NCI-H2171 treated with DMSO at 0.1 percent for 48 hours (cell line): ENCODE measurements around the gene IGFLR1.
"Not testable (repeated sequence)": the region's sequence is repeated elsewhere in the genome, so short reads cannot be mapped to it uniquely, and the experiment has no call there.

Source experiments
- DNase-seq: peaks from one replicate; lab custom pipeline; 2025; lab: John Stamatoyannopoulos, UW

IGFLR1 gene

GRCh38 chr19:35739275-35740107, 2.8 kb downstream of the IGFLR1 start:
- no peak for DNase-seq

DNA sequence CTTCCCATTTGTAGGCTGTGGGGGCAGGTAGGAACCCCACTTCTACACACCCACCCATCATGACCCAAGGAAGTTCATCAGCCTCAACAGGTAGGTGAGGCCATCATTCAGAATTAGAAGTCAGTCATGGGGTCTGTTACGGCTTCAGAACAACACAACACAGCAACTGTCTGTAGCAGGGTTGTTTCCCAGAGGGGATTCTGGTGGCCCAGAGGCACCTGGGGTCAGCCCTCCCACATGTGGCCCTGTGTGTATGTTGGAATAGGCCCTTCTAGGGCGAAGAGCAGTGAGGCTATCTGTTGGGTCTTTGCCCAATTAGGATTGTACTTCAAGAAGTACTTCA, 3.4 kb downstream of the IGFLR1 start:
- no peak for DNase-seq

GRCh38 chr19:35738021-35738886, 4.0 kb downstream of the IGFLR1 start:
- DNase-seq = no peak

- no peak for DNase-seq
These were observed 5.1 kb downstream of the IGFLR1 start for GRCh38 chr19:35736913-35737886.

- no peak for DNase-seq
These were observed 7.4 kb downstream of the IGFLR1 start for GRCh38 chr19:35734889-35735288.

GRCh38 chr19:35734273-35734672, 8.0 kb downstream of the IGFLR1 start:
- no peak for DNase-seq

- DNase-seq = no peak
These were observed 8.8 kb downstream of the IGFLR1 start for GRCh38 chr19:35733180-35734125.

DNA sequence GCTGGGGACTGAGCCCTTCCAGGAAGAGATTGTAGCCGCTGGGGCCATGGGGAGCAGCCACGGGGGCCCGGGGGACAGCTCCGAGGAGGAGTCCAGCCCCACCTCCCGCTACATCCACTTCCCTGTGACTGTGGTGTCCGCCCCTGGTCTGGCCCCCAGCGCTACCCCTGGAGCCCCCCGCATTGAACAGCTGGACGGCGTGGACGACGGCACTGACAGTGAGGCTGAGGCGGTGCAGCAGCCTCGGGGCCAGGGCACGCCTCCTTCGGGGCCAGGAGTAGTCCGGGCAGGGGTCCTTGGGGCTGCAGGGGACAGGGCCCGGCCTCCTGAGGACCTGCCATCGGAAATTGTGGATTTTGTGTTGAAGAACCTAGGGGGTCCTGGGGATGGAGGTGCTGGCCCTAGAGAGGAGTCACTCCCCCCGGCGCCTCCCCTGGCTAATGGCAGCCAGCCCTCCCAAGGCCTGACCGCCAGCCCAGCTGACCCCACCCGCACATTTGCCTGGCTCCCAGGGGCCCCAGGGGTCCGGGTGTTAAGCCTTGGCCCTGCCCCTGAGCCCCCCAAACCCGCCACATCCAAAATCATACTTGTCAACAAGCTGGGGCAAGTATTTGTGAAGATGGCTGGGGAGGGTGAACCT, 9.6 kb downstream of the IGFLR1 start:
- DNase-seq = no peak

- DNase-seq = no peak
These were observed 10.4 kb downstream of the IGFLR1 start for GRCh38 chr19:35731779-35732405.

DNA sequence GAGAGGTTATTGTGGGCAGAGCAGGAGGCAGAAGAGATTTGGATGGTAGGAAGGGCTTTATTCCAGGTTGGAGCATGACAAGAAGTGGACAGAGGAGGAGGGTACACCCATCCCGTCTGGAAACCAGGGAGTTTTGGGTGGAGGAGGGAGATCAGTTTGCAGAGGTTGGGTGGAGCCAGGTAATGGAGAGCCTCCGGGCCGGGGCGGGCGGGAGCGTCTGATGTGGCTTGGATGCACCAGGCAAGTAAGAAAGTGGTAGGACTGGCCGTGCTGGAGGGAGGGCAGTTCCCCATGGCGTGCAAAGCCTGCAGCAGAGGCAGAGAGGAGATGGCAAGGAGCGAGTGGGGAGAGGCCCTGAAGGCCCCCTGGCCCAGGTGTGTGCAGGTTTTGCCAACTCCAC, 10.9 kb downstream of the IGFLR1 start:
- DNase-seq = no peak

GRCh38 chr19:35730326-35730725, 11.9 kb downstream of the IGFLR1 start:
- DNase-seq = no peak

GRCh38 chr19:35729763-35730162, 12.5 kb downstream of the IGFLR1 start:
- DNase-seq = no peak

GRCh38 chr19:35729021-35729420, 13.2 kb downstream of the IGFLR1 start:
- no peak for DNase-seq

DNA sequence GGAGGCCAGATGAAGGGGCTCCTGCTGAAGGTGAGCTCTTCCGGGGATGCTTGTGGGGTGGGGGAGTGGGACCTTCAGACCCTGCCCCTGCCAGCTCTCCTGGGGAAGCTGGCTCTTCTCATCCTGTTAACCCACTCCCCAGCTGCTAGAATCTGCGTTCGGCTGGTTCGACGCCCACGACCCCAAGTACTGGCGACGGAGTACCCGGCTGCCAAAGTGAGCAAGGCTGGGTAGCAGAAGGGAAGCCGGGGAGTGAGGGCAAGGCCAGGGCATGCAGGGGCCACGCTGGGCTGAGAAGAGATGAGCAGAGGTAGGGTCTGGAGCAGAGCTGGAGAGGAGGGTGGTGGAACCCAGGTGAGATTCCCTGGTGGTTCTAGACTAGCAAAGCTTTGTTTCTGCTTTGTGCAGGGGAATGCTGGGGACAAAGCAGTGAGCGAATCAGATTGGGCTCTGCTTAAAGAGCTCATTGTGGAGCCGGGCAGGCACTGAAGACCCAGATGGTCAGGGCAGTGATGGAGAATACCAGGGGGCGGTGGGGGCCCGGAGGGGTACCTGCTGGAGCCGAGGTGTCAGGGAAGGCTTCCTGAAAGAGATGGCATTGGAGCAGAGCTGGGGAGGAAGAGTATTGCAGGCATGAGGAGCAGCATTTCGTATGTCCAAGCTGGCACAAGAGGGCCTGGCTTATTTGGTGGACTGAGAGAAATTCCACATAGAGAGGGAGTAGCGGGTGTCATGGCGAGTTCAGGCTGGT, 14.1 kb downstream of the IGFLR1 start:
- DNase-seq = no peak

- DNase-seq = no peak
These were observed 14.9 kb downstream of the IGFLR1 start for GRCh38 chr19:35727053-35727955.

- DNase-seq = no peak
These were observed 16.9 kb downstream of the IGFLR1 start for GRCh38 chr19:35725216-35725861.

DNA sequence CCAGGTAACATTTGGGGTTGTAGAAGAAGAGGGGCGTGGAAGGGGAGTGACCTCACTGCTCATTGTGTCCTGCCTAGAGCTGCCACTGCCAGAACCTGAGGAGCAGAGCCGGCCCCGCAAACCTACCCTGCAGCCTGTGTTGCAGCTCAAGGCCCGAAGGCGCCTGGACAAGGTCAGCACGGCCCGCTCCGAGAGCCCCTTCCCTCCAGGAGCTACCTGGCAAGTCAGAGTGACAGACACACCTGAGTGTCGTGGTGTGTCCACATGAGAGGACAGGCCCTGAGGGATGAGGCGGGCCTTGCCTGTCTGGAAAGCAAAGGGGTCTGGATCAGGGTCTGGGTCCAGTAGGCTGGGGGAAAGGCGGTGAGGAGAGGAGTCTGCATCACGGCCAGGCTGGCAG, 17.7 kb downstream of the IGFLR1 start:
- DNase-seq = no peak

GRCh38 chr19:35724132-35724531, 18.1 kb downstream of the IGFLR1 start:
- DNase-seq = not testable (repeated sequence)
